HL-60 (cell line): Measurements from ENCODE around the gene FIG4.

Experiments
- CTCF ChIP-seq: IDR thresholded peaks from one replicate; pipeline ENCODE4 v1.5.1; 2011; ENCODE audit warnings: low read length, control low read depth, inconsistent platforms; ENCODE audit not compliant: insufficient read depth
- GABPA ChIP-seq: IDR thresholded peaks from 2 replicates; pipeline ENCODE4 v1.6.1; 2012; ENCODE audit warnings: low read depth
- POLR2AphosphoS5 ChIP-seq: IDR thresholded peaks from 2 replicates; pipeline ENCODE4 v1.6.1; 2012; ENCODE audit warnings: low read depth

- TF ChIP-seq CTCF (no peak), POLR2AphosphoS5 (no peak), GABPA (no peak)
Observed at GRCh38 chr6:109867970-109868358, 176.9 kb downstream of the FIG4 start.
